Tibial nerve (tissue), 4 donors: Measurements from ENCODE around the gene INSYN1. TPM values are rescaled to one million over a fixed set of nuclear protein-coding genes. Genes with fewer than 3 reads are reported as not detected.

Source experiments
- DNase-seq, 2 donors: peaks; one replicate each; pipeline ENCODE4 v3.0.0-alpha.2; 2019; ENCODE audit warnings: low spot score in 2 of 2
- H3K27ac ChIP-seq, 4 donors: fragments of 200-600 bp; sonication (generic) in 3 of 4; one replicate each; pipeline ENCODE4 v1.5.1; 2017 to 2019; ENCODE audit warnings: mild to moderate bottlenecking in 1 of 4
- H3K27me3 ChIP-seq, 2 donors: fragments of 200-600 bp; sonication (generic) in 1 of 2; one replicate each; pipeline versions ENCODE4 v1.5.1 to v1.6.0; 2017 to 2019
- H3K36me3 ChIP-seq, 3 donors: fragments of 200-600 bp; sonication (generic); one replicate each; pipeline ENCODE4 v1.5.1; 2018 to 2019
- H3K4me1 ChIP-seq, 4 donors: fragments of 200-600 bp; sonication (generic) in 3 of 4; one replicate each; pipeline ENCODE4 v1.5.1; 2017 to 2019
- H3K4me3 ChIP-seq, 4 donors: fragments of 200-600 bp; sonication (generic) in 3 of 4; one replicate each; pipeline ENCODE4 v1.5.1; 2017 to 2019; ENCODE audit warnings: mild to moderate bottlenecking in 1 of 4, moderate library complexity in 1 of 4
- H3K9me3 ChIP-seq, 4 donors: fragments of 200-600 bp; sonication (generic) in 3 of 4; one replicate each; pipeline ENCODE4 v1.5.1; 2017 to 2019
- CTCF ChIP-seq, 5 experiments: fragments of 200-600 bp in 3 of 5; fragments of 450-650 bp in 2 of 5; sonication (generic) in 3 of 5; IDR thresholded peaks; one replicate each; pipeline ENCODE4 v1.5.1; 2016 to 2019; ENCODE audit warnings: antibody characterized with exemption in 5 of 5, mild to moderate bottlenecking in 3 of 5, moderate library complexity in 2 of 5
- EP300 ChIP-seq, 2 donors: sonication (generic); formaldehyde crosslinking; IDR thresholded peaks; one replicate each; pipeline ENCODE4 v1.6.1; 2017; ENCODE audit warnings: antibody characterized with exemption in 2 of 2, mild to moderate bottlenecking in 1 of 2
- POLR2A ChIP-seq, 2 donors: fragments of 450-650 bp; IDR thresholded peaks; one replicate each; pipeline ENCODE4 v1.6.1; 2017; ENCODE audit warnings: antibody characterized with exemption in 2 of 2, mild to moderate bottlenecking in 2 of 2, moderate library complexity in 2 of 2
- WGBS, 2 donors: methylation state at CpG; one replicate each; pipeline ENCODE4 v1.1.5; 2018; 5-methylcytosine and 5-hydroxymethylcytosine counted together
- total RNA-seq, 4 donors: library from RNA; depleted of rRNA; stranded (reverse); fragments of >200 nt; gene quantifications; one replicate each; pipeline ENCODE4 v1.1.0, GENCODE V29; 2016

INSYN1 gene
- total RNA-seq, 4 donors from 2014 or later: 2.8 to 10.9 (median 6.7) TPM

- Histone ChIP-seq H3K27ac (no peak overlapping the region), H3K4me1 (no peaks in the 10 kb centered on the region), H3K36me3 (no peaks in the 10 kb centered on the region), H3K9me3 (no peaks in the 10 kb centered on the region), H3K4me3 (no peak overlapping the region), H3K27me3 (no peaks in the 10 kb centered on the region)
- 66 to 67% methylated on average over 10 to 12 of the region's 12 CpGs for WGBS, 2 donors
- no peak for TF ChIP-seq CTCF (IDR thresholded peaks at IDR 0.05)
- TF ChIP-seq EP300 (IDR thresholded peaks at IDR 0.05): no peak
- TF ChIP-seq POLR2A (IDR thresholded peaks at IDR 0.05): no peak
- DNase-seq: no peak
Measured at GRCh38 chr15:73771385-73772045, 18.4 kb upstream of the INSYN1 start.

GRCh38 chr15:73770050-73770449 lies 16.9 kb upstream of the INSYN1 start:
- TF ChIP-seq EP300 (IDR thresholded peaks at IDR 0.05) (no peak), POLR2A (IDR thresholded peaks at IDR 0.05) (no peak), CTCF (IDR thresholded peaks at IDR 0.05) (no peak)
- Histone ChIP-seq H3K4me1 (no peaks in the 10 kb centered on the region), H3K9me3 (no peaks in the 10 kb centered on the region), H3K27me3 (no peaks in the 10 kb centered on the region), H3K36me3 (no peaks in the 10 kb centered on the region), H3K4me3 (no peak overlapping the region), H3K27ac (no peak overlapping the region)
- DNase-seq: no peak
- 78 to 80% methylated on average over 1 of the region's 1 CpG for WGBS, 2 donors

GRCh38 chr15:73767806-73768501 lies 14.8 kb upstream of the INSYN1 start:
- DNase-seq: no peak
- H3K27ac ChIP-seq: no peak overlapping the region
- H3K27me3 ChIP-seq: no peaks in the 10 kb centered on the region
- H3K4me1 ChIP-seq: peaks cover 0 to 16% (median 0%) of the 10 kb centered on the region in 4 donors
- H3K9me3 ChIP-seq: no peaks in the 10 kb centered on the region
- WGBS, 2 donors: 44 to 53% methylated on average over 7 to 9 of the region's 9 CpGs
- no peaks in the 10 kb centered on the region for H3K36me3 ChIP-seq
- no peak overlapping the region for H3K4me3 ChIP-seq
- TF ChIP-seq POLR2A (IDR thresholded peaks at IDR 0.05) (no peak), EP300 (IDR thresholded peaks at IDR 0.05) (no peak), CTCF (IDR thresholded peaks at IDR 0.05) (no peak)

GRCh38 chr15:73766598-73766997 lies 13.4 kb upstream of the INSYN1 start:
- Histone ChIP-seq H3K27me3 (no peaks in the 10 kb centered on the region), H3K27ac (no peak overlapping the region), H3K4me1 (peaks cover 0 to 16% (median 0%) of the 10 kb centered on the region in 4 donors), H3K36me3 (no peaks in the 10 kb centered on the region), H3K4me3 (no peak overlapping the region), H3K9me3 (no peaks in the 10 kb centered on the region)
- WGBS, 2 donors: 87 to 98% methylated on average over 1 of the region's 1 CpG
- TF ChIP-seq POLR2A (IDR thresholded peaks at IDR 0.05) (no peak), CTCF (IDR thresholded peaks at IDR 0.05) (no peak), EP300 (IDR thresholded peaks at IDR 0.05) (no peak)
- DNase-seq: no peak

- Histone ChIP-seq H3K27ac (no peak overlapping the region), H3K4me3 (no peak overlapping the region), H3K36me3 (no peaks in the 10 kb centered on the region), H3K27me3 (no peaks in the 10 kb centered on the region), H3K4me1 (peaks cover 0 to 16% (median 0%) of the 10 kb centered on the region in 4 donors), H3K9me3 (no peaks in the 10 kb centered on the region)
- WGBS, 2 donors: 88 to 89% methylated on average over 1 of the region's 1 CpG
- DNase-seq: no peak
- TF ChIP-seq EP300 (IDR thresholded peaks at IDR 0.05): no peak
- no peak for TF ChIP-seq POLR2A (IDR thresholded peaks at IDR 0.05)
- TF ChIP-seq CTCF (IDR thresholded peaks at IDR 0.05): no peak
Measured at GRCh38 chr15:73765778-73766177, 12.6 kb upstream of the INSYN1 start.
